IMR-90 (cell line): ENCODE measurements around the gene HCFC1. TPM values are rescaled to one million over a fixed set of nuclear protein-coding genes. Genes with fewer than 3 reads are reported as not detected.

Experiments
- ATAC-seq: fragments of 200-7000 bp; cut with Tn5 transposase; 2 replicates; pipeline ENCODE4 v1.9.1; 2020; ENCODE audit warnings: low read depth, mild to moderate bottlenecking, moderate library complexity
- BruUV-seq: library from RNA; stranded (reverse); fragments of 400-500 nt; replicated peaks from 2 replicates; lab custom pipeline; 2021; lab: Mats Ljungman, UMichigan
- CTCF ChIA-PET: fragments of 300-600 bp; formaldehyde crosslinking; extraction: SDS; loops from one replicate; lab custom pipeline; 2021; ENCODE audit warnings: antibody characterized with exemption; lab: Yijun Ruan, JAX
- POLR2A ChIA-PET: fragments of 300-600 bp; sonication (Branson Sonifier 250); formaldehyde crosslinking; loops from one replicate; lab custom pipeline; 2022; ENCODE audit warnings: antibody characterized with exemption; ENCODE audit not compliant: unreplicated experiment; lab: Charles Lee
- DNase-seq: peaks from one replicate; pipeline ENCODE4 v3.0.0; 2013
- H2AFZ ChIP-seq: replicated peaks from 2 replicates; pipeline ENCODE3; 2013; ENCODE audit warnings: low read length, mild to moderate bottlenecking; ENCODE audit not compliant: poor library complexity
- H2AK5ac ChIP-seq: 2 replicates; pipeline ENCODE4 v1.6.1; 2013; ENCODE audit warnings: low read depth, low read length, inconsistent platforms
- H2AK9ac ChIP-seq: replicated peaks from 2 replicates; pipeline ENCODE3; 2013; ENCODE audit warnings: mild to moderate bottlenecking, low read depth, low read length, moderate library complexity; ENCODE audit not compliant: poor library complexity
- H2BK120ac ChIP-seq: 2 replicates; pipeline ENCODE4 v1.6.1; 2013; ENCODE audit warnings: low read depth, low read length, inconsistent platforms
- H2BK15ac ChIP-seq: 3 replicates; pipeline ENCODE4 v1.6.1; 2013; ENCODE audit warnings: low read depth, low read length, inconsistent platforms
- H2BK20ac ChIP-seq: 2 replicates; pipeline ENCODE4 v1.6.1; 2013; ENCODE audit warnings: low read depth, mild to moderate bottlenecking, inconsistent platforms, low read length, moderate library complexity
- H2BK5ac ChIP-seq: 2 replicates; pipeline ENCODE4 v1.6.1; 2013; ENCODE audit warnings: mild to moderate bottlenecking, low read depth, low read length, inconsistent platforms; ENCODE audit not compliant: poor library complexity, severe bottlenecking
- H3K14ac ChIP-seq: replicated peaks from 2 replicates; pipeline ENCODE4 v1.6.1; 2013; ENCODE audit warnings: low read depth, low read length, inconsistent platforms
- H3K18ac ChIP-seq: 2 replicates; pipeline ENCODE4 v1.6.1; 2013; ENCODE audit warnings: low read depth, low read length, control low read depth
- H3K23ac ChIP-seq: 2 replicates; pipeline ENCODE4 v1.6.1; 2013; ENCODE audit warnings: low read depth, low read length, inconsistent platforms
- H3K27ac ChIP-seq: 2 replicates; pipeline ENCODE4 v1.5.1; 2013; ENCODE audit warnings: mild to moderate bottlenecking, control low read depth, low read length; ENCODE audit not compliant: insufficient read depth
- H3K27me3 ChIP-seq: 2 replicates; pipeline ENCODE4 v1.6.1; 2013; ENCODE audit warnings: low read length; ENCODE audit not compliant: control insufficient read depth, insufficient read depth
- H3K36me3 ChIP-seq: 2 replicates; pipeline ENCODE4 v1.6.1; 2013; ENCODE audit warnings: low read length, mixed read lengths; ENCODE audit not compliant: control insufficient read depth, insufficient read depth
- H3K4ac ChIP-seq: 2 replicates; pipeline ENCODE4 v1.6.1; 2013; ENCODE audit warnings: low read depth, low read length, inconsistent platforms
- H3K4me1 ChIP-seq: 2 replicates; pipeline ENCODE4 v1.6.1; 2013; ENCODE audit warnings: low read length, mixed read lengths; ENCODE audit not compliant: control insufficient read depth, insufficient read depth
- H3K4me2 ChIP-seq: 2 replicates; pipeline ENCODE4 v1.6.1; 2013; ENCODE audit warnings: low read depth, mild to moderate bottlenecking, control low read depth, low read length, moderate library complexity
- H3K4me3 ChIP-seq: 2 replicates; pipeline ENCODE4 v1.5.1; 2013; ENCODE audit warnings: low read depth, mild to moderate bottlenecking, control low read depth, low read length, moderate library complexity; ENCODE audit not compliant: insufficient read depth
- H3K56ac ChIP-seq: 2 replicates; pipeline ENCODE4 v1.6.1; 2013; ENCODE audit warnings: low read length, inconsistent platforms; ENCODE audit not compliant: insufficient read depth; ENCODE audit errors: extremely low read depth
- H3K79me1 ChIP-seq, 2 experiments: 2 replicates each; pipeline ENCODE4 v1.6.1; 2013; ENCODE audit warnings: low read length in 2 of 2, inconsistent platforms in 1 of 2, low read depth in 1 of 2
- H3K9ac ChIP-seq: 2 replicates; pipeline ENCODE4 v1.6.1; 2013; ENCODE audit warnings: low read depth, low read length, control low read depth
- H3K9me1 ChIP-seq: 2 replicates; pipeline ENCODE4 v1.6.1; 2013; ENCODE audit warnings: low read length, inconsistent platforms; ENCODE audit not compliant: insufficient read depth
- H3K9me3 ChIP-seq: 2 replicates; pipeline ENCODE4 v1.6.1; 2013; ENCODE audit warnings: low read length; ENCODE audit not compliant: control insufficient read depth, insufficient read depth
- H4K20me1 ChIP-seq: 2 replicates; pipeline ENCODE4 v1.6.1; 2013; ENCODE audit warnings: low read length, inconsistent platforms; ENCODE audit not compliant: insufficient read depth
- H4K5ac ChIP-seq: 2 replicates; pipeline ENCODE4 v1.6.1; 2013; ENCODE audit warnings: mild to moderate bottlenecking, low read depth, low read length, control low read depth
- H4K8ac ChIP-seq, 2 experiments: 2 replicates each; pipeline ENCODE4 v1.6.1; 2013; ENCODE audit warnings: low read depth in 2 of 2, low read length in 2 of 2, control low read depth in 1 of 2, inconsistent platforms in 1 of 2
- H4K91ac ChIP-seq: 2 replicates; pipeline ENCODE4 v1.6.1; 2013; ENCODE audit warnings: low read depth, low read length, inconsistent platforms; ENCODE audit not compliant: insufficient read depth
- BHLHE40 ChIP-seq: fragments of 150-350 bp; IDR thresholded peaks from 2 replicates; pipeline ENCODE4 v1.6.1; 2016; ENCODE audit warnings: mild to moderate bottlenecking, low read depth, low read length
- CEBPB ChIP-seq: IDR thresholded peaks from 2 replicates; pipeline ENCODE4 v1.6.1; 2012; ENCODE audit warnings: low read depth, low read length, improper control_type of control experiment
- CHD1 ChIP-seq: IDR thresholded peaks from 2 replicates; pipeline ENCODE4 v1.6.1; 2012; ENCODE audit warnings: low read depth, low read length, improper control_type of control experiment
- FOS ChIP-seq: fragments of 150-350 bp; IDR thresholded peaks from 2 replicates; pipeline ENCODE4 v1.6.1; 2016; ENCODE audit warnings: low read depth, low read length
- MAFK ChIP-seq: IDR thresholded peaks from 2 replicates; pipeline ENCODE4 v1.6.1; 2012; ENCODE audit warnings: low read depth, low read length, improper control_type of control experiment
- MAZ ChIP-seq: IDR thresholded peaks from 2 replicates; pipeline ENCODE4 v1.6.1; 2012; ENCODE audit warnings: low read depth, mild to moderate bottlenecking, low read length, improper control_type of control experiment, moderate library complexity, borderline replicate concordance
- MXI1 ChIP-seq: IDR thresholded peaks from 2 replicates; pipeline ENCODE4 v1.6.1; 2012; ENCODE audit warnings: low read depth, mild to moderate bottlenecking, low read length, moderate library complexity, borderline replicate concordance
- POLR2A ChIP-seq: IDR thresholded peaks from 2 replicates; pipeline ENCODE4 v1.6.1; 2012; ENCODE audit warnings: mild to moderate bottlenecking, low read depth, low read length
- RAD21 ChIP-seq: IDR thresholded peaks from 2 replicates; pipeline ENCODE4 v1.6.1; 2012; ENCODE audit warnings: low read length, improper control_type of control experiment
- RCOR1 ChIP-seq: IDR thresholded peaks from 2 replicates; pipeline ENCODE4 v1.6.1; 2012; ENCODE audit warnings: mild to moderate bottlenecking, low read length, improper control_type of control experiment; ENCODE audit not compliant: insufficient replicate concordance
- RFX5 ChIP-seq: IDR thresholded peaks from 2 replicates; pipeline ENCODE4 v1.8.0; 2012; ENCODE audit warnings: low read depth, mild to moderate bottlenecking, low read length, moderate library complexity
- SMC3 ChIP-seq: fragments of 150-350 bp; IDR thresholded peaks from 2 replicates; pipeline ENCODE4 v1.6.1; 2016; ENCODE audit warnings: low read depth, mild to moderate bottlenecking, antibody characterized with exemption, low read length, moderate library complexity
- WGBS, 2 experiments: methylation state at CpG; one replicate each; pipeline versions ENCODE4 v1.1.5 to v1.1.7; 2013; ENCODE audit warnings: missing lambda C conversion rate in 2 of 2; ENCODE audit not compliant: insufficient read length in 1 of 2; ENCODE audit errors: extremely low coverage in 2 of 2; 5-methylcytosine and 5-hydroxymethylcytosine counted together
- dilution Hi-C: fragments of 300-500 bp; cut with HindIII; formaldehyde crosslinking; loops from one replicate; pipeline ENCODE4 v1.14.3; 2018; ENCODE audit warnings: low sequenced_read_pairs; ENCODE audit not compliant: unreplicated experiment
- in situ Hi-C: fragments of 300-500 bp; cut with MboI; formaldehyde crosslinking; loops from 3 replicates; pipeline ENCODE4 v1.14.3; 2019; ENCODE audit warnings: low sequenced_read_pairs, inconsistent platforms, mixed read lengths
- intact Hi-C: fragments of 100-400 bp; cut with micrococcal nuclease; formaldehyde crosslinking; loops from 2 replicates; pipeline ENCODE4 v1.10.0; 2022
- polyA plus RNA-seq, 3 experiments: library from polyadenylated mRNA; depleted of rRNA; stranded (reverse); fragments of >200 nt; gene quantifications; 2 replicates each; pipeline ENCODE4 v1.2.3, GENCODE V29; 2012; ENCODE audit warnings: low replicate concordance in 1 of 3
- total RNA-seq: library from RNA; depleted of rRNA; stranded (reverse); fragments of >200 nt; gene quantifications from 2 replicates; pipeline ENCODE4 v1.2.3, GENCODE V29; 2012
- TF ChIP-seq, protein P1 (sequence below): fragments of 150-350 bp; IDR thresholded peaks from 2 replicates; pipeline ENCODE4 v1.6.1; 2016; ENCODE audit warnings: low read depth, mild to moderate bottlenecking, low read length, moderate library complexity, borderline replicate concordance
- TF ChIP-seq, protein P2 (sequence below): conservative IDR thresholded peaks from 2 replicates; pipeline ENCODE4 v1.5.1; 2012; ENCODE audit warnings: mild to moderate bottlenecking, low read depth, low read length, improper control_type of control experiment
- TF ChIP-seq, protein P3 (sequence below): fragments of 150-350 bp; IDR thresholded peaks from 2 replicates; pipeline ENCODE4 v1.6.1; 2017; ENCODE audit warnings: mild to moderate bottlenecking, antibody characterized with exemption, low read length, low read depth

HCFC1 gene
- total and polyA plus RNA-seq, 2 of the 4 experiments (the other 2 are of a cell fraction): 3.2 to 17.6 TPM

- WGBS, 2 experiments: 80% methylated on average over 1 of the region's 8 CpGs; no CpG with 5 or more reads in 1 of the 2 experiments
- Histone ChIP-seq H2BK5ac (no peak overlapping the region), H3K56ac (no peak overlapping the region), H4K20me1 (no peaks in the 10 kb centered on the region), H4K8ac (no peak overlapping the region), H3K79me1 (no peaks in the 10 kb centered on the region), H3K36me3 (no peaks in the 10 kb centered on the region), H4K91ac (no peak overlapping the region), H3K4ac (no peak overlapping the region), H3K9ac (no peak overlapping the region), H4K5ac (no peak overlapping the region), H3K4me3 (no peak overlapping the region), H3K9me3 (no peaks in the 10 kb centered on the region), H3K18ac (no peak overlapping the region), H3K27me3 (no peaks in the 10 kb centered on the region; the same call in 1 of the 2 replicates), H3K9me1 (no peaks in the 10 kb centered on the region), H2BK15ac (no peak overlapping the region), H2BK20ac (no peak overlapping the region), H2AK5ac (no peak overlapping the region), H3K4me2 (no peak overlapping the region), H3K14ac (no peak overlapping the region), H2BK120ac (no peak overlapping the region), H3K23ac (no peak overlapping the region), H2AK9ac (no peak overlapping the region), H3K27ac (no peak overlapping the region), H3K4me1 (no peaks in the 10 kb centered on the region), H2AFZ (no peak overlapping the region)
- ATAC-seq (no peak), DNase-seq (no peak)
- POLR2A ChIA-PET: no interaction called here
- CTCF ChIA-PET: no interaction called here
- TF ChIP-seq, protein P1, sequence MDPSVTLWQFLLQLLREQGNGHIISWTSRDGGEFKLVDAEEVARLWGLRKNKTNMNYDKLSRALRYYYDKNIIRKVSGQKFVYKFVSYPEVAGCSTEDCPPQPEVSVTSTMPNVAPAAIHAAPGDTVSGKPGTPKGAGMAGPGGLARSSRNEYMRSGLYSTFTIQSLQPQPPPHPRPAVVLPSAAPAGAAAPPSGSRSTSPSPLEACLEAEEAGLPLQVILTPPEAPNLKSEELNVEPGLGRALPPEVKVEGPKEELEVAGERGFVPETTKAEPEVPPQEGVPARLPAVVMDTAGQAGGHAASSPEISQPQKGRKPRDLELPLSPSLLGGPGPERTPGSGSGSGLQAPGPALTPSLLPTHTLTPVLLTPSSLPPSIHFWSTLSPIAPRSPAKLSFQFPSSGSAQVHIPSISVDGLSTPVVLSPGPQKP: no peak
- TF ChIP-seq, protein P2, sequence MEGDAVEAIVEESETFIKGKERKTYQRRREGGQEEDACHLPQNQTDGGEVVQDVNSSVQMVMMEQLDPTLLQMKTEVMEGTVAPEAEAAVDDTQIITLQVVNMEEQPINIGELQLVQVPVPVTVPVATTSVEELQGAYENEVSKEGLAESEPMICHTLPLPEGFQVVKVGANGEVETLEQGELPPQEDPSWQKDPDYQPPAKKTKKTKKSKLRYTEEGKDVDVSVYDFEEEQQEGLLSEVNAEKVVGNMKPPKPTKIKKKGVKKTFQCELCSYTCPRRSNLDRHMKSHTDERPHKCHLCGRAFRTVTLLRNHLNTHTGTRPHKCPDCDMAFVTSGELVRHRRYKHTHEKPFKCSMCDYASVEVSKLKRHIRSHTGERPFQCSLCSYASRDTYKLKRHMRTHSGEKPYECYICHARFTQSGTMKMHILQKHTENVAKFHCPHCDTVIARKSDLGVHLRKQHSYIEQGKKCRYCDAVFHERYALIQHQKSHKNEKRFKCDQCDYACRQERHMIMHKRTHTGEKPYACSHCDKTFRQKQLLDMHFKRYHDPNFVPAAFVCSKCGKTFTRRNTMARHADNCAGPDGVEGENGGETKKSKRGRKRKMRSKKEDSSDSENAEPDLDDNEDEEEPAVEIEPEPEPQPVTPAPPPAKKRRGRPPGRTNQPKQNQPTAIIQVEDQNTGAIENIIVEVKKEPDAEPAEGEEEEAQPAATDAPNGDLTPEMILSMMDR: no peak
- TF ChIP-seq, protein P3, sequence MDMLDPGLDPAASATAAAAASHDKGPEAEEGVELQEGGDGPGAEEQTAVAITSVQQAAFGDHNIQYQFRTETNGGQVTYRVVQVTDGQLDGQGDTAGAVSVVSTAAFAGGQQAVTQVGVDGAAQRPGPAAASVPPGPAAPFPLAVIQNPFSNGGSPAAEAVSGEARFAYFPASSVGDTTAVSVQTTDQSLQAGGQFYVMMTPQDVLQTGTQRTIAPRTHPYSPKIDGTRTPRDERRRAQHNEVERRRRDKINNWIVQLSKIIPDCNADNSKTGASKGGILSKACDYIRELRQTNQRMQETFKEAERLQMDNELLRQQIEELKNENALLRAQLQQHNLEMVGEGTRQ: no peak
- TF ChIP-seq POLR2A (no peak), FOS (no peak), SMC3 (no peak), CHD1 (no peak), MXI1 (no peak), MAZ (no peak), BHLHE40 (no peak), CEBPB (no peak), MAFK (no peak), RAD21 (no peak), RFX5 (no peak), RCOR1 (no peak)
- dilution Hi-C loops: no loop called here
- in situ Hi-C loops: no loop called here
- BruUV-seq: no TSS peak
- intact Hi-C loops: no loop called here
Observed at GRCh38 chrX:153992180-153992579, 20.6 kb upstream of the HCFC1 start.
